GM23338 (cell line): ENCODE measurements around the gene NEURL1B. TPM values are rescaled to one million over a fixed set of nuclear protein-coding genes. Genes with fewer than 3 reads are reported as not detected.

ENCODE experiments used
- ATAC-seq: fragments of 200-7000 bp; cut with Tn5 transposase; 3 replicates; pipeline ENCODE4 v1.9.1; 2020
- DNase-seq: peaks from one replicate; pipeline ENCODE4 v3.0.0-alpha.2; 2015; ENCODE audit warnings: low spot score
- H2AFZ ChIP-seq: fragments of 200-600 bp; sonication (generic); 2 replicates; pipeline ENCODE4 v1.8.0; 2016; ENCODE audit warnings: antibody characterized with exemption, mild to moderate bottlenecking, moderate library complexity
- H3F3A ChIP-seq: fragments of 200-600 bp; sonication (generic); replicated peaks from 2 replicates; pipeline ENCODE4 v1.8.0; 2017; ENCODE audit warnings: antibody characterized with exemption, mixed run types, low read depth
- H3K27ac ChIP-seq: fragments of 200-600 bp; sonication (generic); 2 replicates; pipeline ENCODE4 v1.6.1; 2016; ENCODE audit warnings: low read depth
- H3K27me3 ChIP-seq: fragments of 200-600 bp; sonication (generic); 2 replicates; pipeline ENCODE4 v1.8.0; 2016; ENCODE audit warnings: mild to moderate bottlenecking, mixed run types, moderate library complexity; ENCODE audit not compliant: insufficient read depth
- H3K36me3 ChIP-seq: fragments of 200-600 bp; sonication (generic); 2 replicates; pipeline ENCODE4 v1.8.0; 2016; ENCODE audit warnings: mild to moderate bottlenecking; ENCODE audit not compliant: insufficient read depth
- H3K4me1 ChIP-seq: fragments of 200-600 bp; sonication (generic); 2 replicates; pipeline ENCODE4 v1.8.0; 2016; ENCODE audit warnings: mild to moderate bottlenecking, moderate library complexity; ENCODE audit not compliant: insufficient read depth
- H3K4me2 ChIP-seq: fragments of 200-600 bp; sonication (generic); 2 replicates; pipeline ENCODE4 v1.7.1; 2017; ENCODE audit warnings: mixed run types
- H3K4me3 ChIP-seq: fragments of 200-600 bp; sonication (generic); 2 replicates; pipeline ENCODE4 v1.6.1; 2016; ENCODE audit warnings: mixed run types
- H3K79me2 ChIP-seq: fragments of 200-600 bp; sonication (generic); replicated peaks from 2 replicates; pipeline ENCODE4 v1.8.0; 2017; ENCODE audit warnings: mild to moderate bottlenecking; ENCODE audit not compliant: insufficient read depth
- H3K9me2 ChIP-seq: fragments of 200-600 bp; sonication (generic); 2 replicates; pipeline ENCODE4 v1.8.0; 2017; ENCODE audit not compliant: insufficient read depth
- H4K20me1 ChIP-seq: fragments of 200-600 bp; sonication (generic); replicated peaks from 2 replicates; pipeline ENCODE4 v1.8.0; 2017; ENCODE audit warnings: mild to moderate bottlenecking; ENCODE audit not compliant: insufficient read depth
- H3K27ac Mint-ChIP-seq: 2 replicates; pipeline ENCODE4 v1.8.0; 2020; ENCODE audit warnings: inconsistent platforms, mild to moderate bottlenecking, moderate library complexity, mixed read lengths
- H3K27me3 Mint-ChIP-seq: 3 replicates; pipeline ENCODE4 v1.8.0; 2022; ENCODE audit warnings: low read depth, mild to moderate bottlenecking, moderate library complexity, mixed read lengths, inconsistent platforms; ENCODE audit not compliant: insufficient read depth, poor library complexity
- H3K36me3 Mint-ChIP-seq: 3 replicates; pipeline ENCODE4 v1.8.0; 2021; ENCODE audit warnings: low read depth, mild to moderate bottlenecking, inconsistent platforms, moderate library complexity, mixed read lengths
- H3K4me1 Mint-ChIP-seq: 3 replicates; pipeline ENCODE4 v1.8.0; 2020; ENCODE audit warnings: mild to moderate bottlenecking, inconsistent platforms, mixed read lengths
- H3K4me3 Mint-ChIP-seq: 3 replicates; pipeline ENCODE4 v1.8.0; 2021; ENCODE audit warnings: moderate library complexity, mild to moderate bottlenecking, inconsistent platforms, mixed read lengths
- H3K9me3 Mint-ChIP-seq: 3 replicates; pipeline ENCODE4 v1.8.0; 2020; ENCODE audit warnings: moderate library complexity, mild to moderate bottlenecking, inconsistent platforms, mixed read lengths
- CREB1 ChIP-seq: fragments of 250-450 bp; sonication (Bioruptor Pico); IDR thresholded peaks from 2 replicates; pipeline ENCODE4 v1.5.0; 2020; ENCODE audit warnings: low read depth, mild to moderate bottlenecking, moderate library complexity
- EZH2 ChIP-seq: fragments of 200-600 bp; sonication (generic); IDR thresholded peaks from one replicate; pipeline ENCODE4 v1.8.0; 2017; ENCODE audit warnings: antibody characterized with exemption, mild to moderate bottlenecking, low read depth; ENCODE audit not compliant: unreplicated experiment
- EZH2phosphoT487 ChIP-seq: fragments of 200-600 bp; sonication (generic); IDR thresholded peaks from one replicate; pipeline ENCODE4 v1.8.1; 2018; ENCODE audit warnings: antibody characterized with exemption; ENCODE audit not compliant: unreplicated experiment
- JUNB ChIP-seq: IDR thresholded peaks from one replicate; pipeline ENCODE4 v1.6.1; 2016; ENCODE audit warnings: antibody characterized with exemption; ENCODE audit not compliant: unreplicated experiment
- NANOG ChIP-seq: IDR thresholded peaks from 2 replicates; pipeline ENCODE4 v1.6.1; 2016; ENCODE audit warnings: antibody characterized with exemption, borderline replicate concordance
- POLR2AphosphoS5 ChIP-seq: IDR thresholded peaks from 2 replicates; pipeline ENCODE4 v1.6.1; 2016; ENCODE audit warnings: antibody characterized with exemption, low read depth
- STAT1 ChIP-seq: IDR thresholded peaks from one replicate; pipeline ENCODE4 v1.6.1; 2016; ENCODE audit warnings: antibody characterized with exemption; ENCODE audit not compliant: unreplicated experiment
- ZNF114 ChIP-seq: fragments of 250-450 bp; sonication (Bioruptor Pico); IDR thresholded peaks from 2 replicates; pipeline ENCODE4 v1.5.0; 2020; ENCODE audit warnings: mild to moderate bottlenecking, moderate library complexity
- ZNF331 ChIP-seq: fragments of 250-450 bp; sonication (Bioruptor Pico); IDR thresholded peaks from 2 replicates; pipeline ENCODE4 v1.5.0; 2020; ENCODE audit warnings: low read depth, mild to moderate bottlenecking, moderate library complexity
- polyA plus RNA-seq: library from polyadenylated mRNA; unstranded; fragments of >200 nt; fragmentation: Nextera tagmentation; extraction: Ambion mirVana; gene quantifications from 2 replicates; pipeline ENCODE4 v1.2.1, GENCODE V29; 2016
- total RNA-seq: library from RNA; depleted of rRNA; stranded (reverse); fragments of >200 nt; shearing (Covaris generic); gene quantifications from 2 replicates; pipeline ENCODE4 v1.2.3, GENCODE V29; 2014
- TF ChIP-seq, protein P1 (sequence below): IDR thresholded peaks from 2 replicates; pipeline ENCODE4 v1.6.1; 2016; ENCODE audit warnings: antibody characterized with exemption
- TF ChIP-seq, protein P2 (sequence below): IDR thresholded peaks from one replicate; pipeline ENCODE4 v1.6.1; 2018; ENCODE audit warnings: antibody characterized with exemption; ENCODE audit not compliant: unreplicated experiment
- TF ChIP-seq, protein P3 (sequence below), 2 experiments: fragments of 200-600 bp in 1 of 2; sonication (generic) in 1 of 2; conservative IDR thresholded peaks; 2 replicates each; pipeline versions ENCODE4 v1.5.1 to v1.6.1; 2016 to 2017; ENCODE audit warnings: antibody characterized with exemption in 2 of 2, low read depth in 2 of 2, mild to moderate bottlenecking in 2 of 2, moderate library complexity in 1 of 2

Gene NEURL1B
- total and polyA plus RNA-seq, 2 experiments from 2014 or later = 1.9 to 13.3 TPM

DNA sequence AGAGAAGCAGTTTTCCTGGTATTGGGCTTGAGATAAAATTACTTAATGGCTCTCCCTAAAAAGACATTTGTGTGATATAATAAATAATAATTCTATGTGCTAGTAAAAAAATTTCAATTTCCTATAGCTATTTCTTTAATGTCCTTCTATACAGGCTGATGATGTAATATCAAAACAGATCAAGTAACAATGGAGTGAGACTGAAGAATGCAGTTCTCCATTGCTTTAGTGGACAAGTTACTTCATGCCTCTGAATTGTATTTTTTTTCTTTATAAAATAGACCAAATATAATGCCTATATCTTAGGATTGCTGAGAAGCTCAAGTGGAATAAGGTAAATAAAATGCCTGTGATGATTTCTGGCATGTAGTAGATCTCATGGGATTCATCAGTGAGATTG is 35.6 kb upstream of the NEURL1B start:
- Histone ChIP-seq H3K27me3 (no peaks in the 10 kb centered on the region), H3F3A (no peaks in the 10 kb centered on the region), H3K4me2 (no peak overlapping the region), H4K20me1 (no peaks in the 10 kb centered on the region), H3K79me2 (no peaks in the 10 kb centered on the region), H3K36me3 (no peaks in the 10 kb centered on the region), H2AFZ (no peak overlapping the region), H3K9me2 (no peaks in the 10 kb centered on the region), H3K4me3 (no peak overlapping the region), H3K4me1 (peaks cover 5% of the 10 kb centered on the region; the same call in 1 of the 2 replicates), H3K27ac (no peak overlapping the region)
- H3K9me3 Mint-ChIP-seq = no peaks in the 10 kb centered on the region; the same call in 1 of the 3 replicates
- TF ChIP-seq ZNF114 (CRISPR knock-in tag) (no peak), JUNB (no peak), NANOG (no peak)
- TF ChIP-seq, protein P1, sequence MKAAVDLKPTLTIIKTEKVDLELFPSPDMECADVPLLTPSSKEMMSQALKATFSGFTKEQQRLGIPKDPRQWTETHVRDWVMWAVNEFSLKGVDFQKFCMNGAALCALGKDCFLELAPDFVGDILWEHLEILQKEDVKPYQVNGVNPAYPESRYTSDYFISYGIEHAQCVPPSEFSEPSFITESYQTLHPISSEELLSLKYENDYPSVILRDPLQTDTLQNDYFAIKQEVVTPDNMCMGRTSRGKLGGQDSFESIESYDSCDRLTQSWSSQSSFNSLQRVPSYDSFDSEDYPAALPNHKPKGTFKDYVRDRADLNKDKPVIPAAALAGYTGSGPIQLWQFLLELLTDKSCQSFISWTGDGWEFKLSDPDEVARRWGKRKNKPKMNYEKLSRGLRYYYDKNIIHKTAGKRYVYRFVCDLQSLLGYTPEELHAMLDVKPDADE = no peak
- peaks cover 23% of the 10 kb centered on the region for H3K4me1 Mint-ChIP-seq
- H3K4me3 Mint-ChIP-seq = no peak overlapping the region
- DNase-seq (no peak), ATAC-seq (no peak)
- no peak overlapping the region for H3K27ac Mint-ChIP-seq
- H3K36me3 Mint-ChIP-seq = no peaks in the 10 kb centered on the region
- H3K27me3 Mint-ChIP-seq = peaks cover 12% of the 10 kb centered on the region

DNA sequence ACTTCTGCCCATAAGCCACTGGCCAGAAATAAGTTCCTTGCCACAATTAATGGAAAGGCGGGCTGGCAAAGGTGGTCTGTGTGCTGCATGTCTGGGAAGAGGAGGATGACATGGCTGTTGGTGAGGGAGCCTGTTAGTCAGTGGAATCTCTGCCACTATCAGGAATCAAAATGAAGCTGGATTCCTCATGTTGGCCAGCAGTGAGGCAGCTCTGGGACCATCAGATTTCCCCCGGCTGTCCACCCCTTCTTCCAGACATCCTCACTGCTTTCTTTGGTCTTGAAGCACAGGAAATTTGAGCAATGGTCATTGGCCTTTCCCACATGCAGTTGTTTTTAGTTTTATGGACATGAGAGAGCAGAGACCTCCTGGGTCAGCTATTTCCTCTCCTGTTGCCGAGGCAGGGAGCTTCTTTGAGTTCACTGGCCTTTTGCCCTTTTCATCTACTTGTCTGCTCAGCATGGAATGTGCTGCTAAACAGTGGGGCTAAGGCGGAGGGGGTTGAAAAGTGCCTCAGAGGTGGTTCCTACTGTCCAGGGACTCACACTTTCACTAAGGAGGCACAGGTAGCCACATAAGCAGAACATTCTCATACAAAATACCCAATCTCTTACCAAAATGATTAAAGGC is 34.8 kb upstream of the NEURL1B start:
- Histone ChIP-seq H3K27me3 (no peaks in the 10 kb centered on the region), H3K4me3 (no peak overlapping the region), H3K9me2 (no peaks in the 10 kb centered on the region), H3K4me2 (no peak overlapping the region), H3K27ac (no peak overlapping the region), H3K79me2 (no peaks in the 10 kb centered on the region), H3K4me1 (peaks cover 5% of the 10 kb centered on the region; the same call in 1 of the 2 replicates), H3K36me3 (no peaks in the 10 kb centered on the region), H4K20me1 (no peaks in the 10 kb centered on the region), H3F3A (no peaks in the 10 kb centered on the region), H2AFZ (peak overlapping the region; percentile 32; the same call in 1 of the 2 replicates)
- no peak overlapping the region for H3K27ac Mint-ChIP-seq
- H3K27me3 Mint-ChIP-seq = peaks cover 12% of the 10 kb centered on the region
- no peak for DNase-seq
- no peak overlapping the region for H3K4me3 Mint-ChIP-seq
- ATAC-seq = no peak
- H3K4me1 Mint-ChIP-seq = peaks cover 23% of the 10 kb centered on the region
- H3K9me3 Mint-ChIP-seq = no peaks in the 10 kb centered on the region; the same call in 1 of the 3 replicates
- no peaks in the 10 kb centered on the region for H3K36me3 Mint-ChIP-seq
- TF ChIP-seq ZNF331 (CRISPR knock-in tag) (no peak), JUNB (no peak), CREB1 (CRISPR knock-in tag) (no peak), EZH2 (no peak), POLR2AphosphoS5 (no peak), EZH2phosphoT487 (no peak), STAT1 (no peak), ZNF114 (CRISPR knock-in tag) (no peak), NANOG (no peak)
- TF ChIP-seq, protein P2, sequence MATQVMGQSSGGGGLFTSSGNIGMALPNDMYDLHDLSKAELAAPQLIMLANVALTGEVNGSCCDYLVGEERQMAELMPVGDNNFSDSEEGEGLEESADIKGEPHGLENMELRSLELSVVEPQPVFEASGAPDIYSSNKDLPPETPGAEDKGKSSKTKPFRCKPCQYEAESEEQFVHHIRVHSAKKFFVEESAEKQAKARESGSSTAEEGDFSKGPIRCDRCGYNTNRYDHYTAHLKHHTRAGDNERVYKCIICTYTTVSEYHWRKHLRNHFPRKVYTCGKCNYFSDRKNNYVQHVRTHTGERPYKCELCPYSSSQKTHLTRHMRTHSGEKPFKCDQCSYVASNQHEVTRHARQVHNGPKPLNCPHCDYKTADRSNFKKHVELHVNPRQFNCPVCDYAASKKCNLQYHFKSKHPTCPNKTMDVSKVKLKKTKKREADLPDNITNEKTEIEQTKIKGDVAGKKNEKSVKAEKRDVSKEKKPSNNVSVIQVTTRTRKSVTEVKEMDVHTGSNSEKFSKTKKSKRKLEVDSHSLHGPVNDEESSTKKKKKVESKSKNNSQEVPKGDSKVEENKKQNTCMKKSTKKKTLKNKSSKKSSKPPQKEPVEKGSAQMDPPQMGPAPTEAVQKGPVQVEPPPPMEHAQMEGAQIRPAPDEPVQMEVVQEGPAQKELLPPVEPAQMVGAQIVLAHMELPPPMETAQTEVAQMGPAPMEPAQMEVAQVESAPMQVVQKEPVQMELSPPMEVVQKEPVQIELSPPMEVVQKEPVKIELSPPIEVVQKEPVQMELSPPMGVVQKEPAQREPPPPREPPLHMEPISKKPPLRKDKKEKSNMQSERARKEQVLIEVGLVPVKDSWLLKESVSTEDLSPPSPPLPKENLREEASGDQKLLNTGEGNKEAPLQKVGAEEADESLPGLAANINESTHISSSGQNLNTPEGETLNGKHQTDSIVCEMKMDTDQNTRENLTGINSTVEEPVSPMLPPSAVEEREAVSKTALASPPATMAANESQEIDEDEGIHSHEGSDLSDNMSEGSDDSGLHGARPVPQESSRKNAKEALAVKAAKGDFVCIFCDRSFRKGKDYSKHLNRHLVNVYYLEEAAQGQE = no peak
- TF ChIP-seq, protein P3, sequence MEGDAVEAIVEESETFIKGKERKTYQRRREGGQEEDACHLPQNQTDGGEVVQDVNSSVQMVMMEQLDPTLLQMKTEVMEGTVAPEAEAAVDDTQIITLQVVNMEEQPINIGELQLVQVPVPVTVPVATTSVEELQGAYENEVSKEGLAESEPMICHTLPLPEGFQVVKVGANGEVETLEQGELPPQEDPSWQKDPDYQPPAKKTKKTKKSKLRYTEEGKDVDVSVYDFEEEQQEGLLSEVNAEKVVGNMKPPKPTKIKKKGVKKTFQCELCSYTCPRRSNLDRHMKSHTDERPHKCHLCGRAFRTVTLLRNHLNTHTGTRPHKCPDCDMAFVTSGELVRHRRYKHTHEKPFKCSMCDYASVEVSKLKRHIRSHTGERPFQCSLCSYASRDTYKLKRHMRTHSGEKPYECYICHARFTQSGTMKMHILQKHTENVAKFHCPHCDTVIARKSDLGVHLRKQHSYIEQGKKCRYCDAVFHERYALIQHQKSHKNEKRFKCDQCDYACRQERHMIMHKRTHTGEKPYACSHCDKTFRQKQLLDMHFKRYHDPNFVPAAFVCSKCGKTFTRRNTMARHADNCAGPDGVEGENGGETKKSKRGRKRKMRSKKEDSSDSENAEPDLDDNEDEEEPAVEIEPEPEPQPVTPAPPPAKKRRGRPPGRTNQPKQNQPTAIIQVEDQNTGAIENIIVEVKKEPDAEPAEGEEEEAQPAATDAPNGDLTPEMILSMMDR (conservative IDR thresholded peaks at IDR 0.05; ENCODE audit: low read depth in 2 of 2) = no peak
- TF ChIP-seq, protein P1 = no peak
